Erythroblast (primary cell): ENCODE results near the gene PTGR3.
"Not testable (repeated sequence)": the region's sequence is repeated elsewhere in the genome, so short reads cannot be mapped to it uniquely, and the experiment has no call there.

ENCODE experiments used
- DNase-seq, 2 experiments: peaks; one replicate each; lab custom pipeline; 2025; lab: John Stamatoyannopoulos, UW
- GATA1 ChIP-seq: IDR thresholded peaks from 2 replicates; pipeline ENCODE4 v1.6.1; 2011; ENCODE audit warnings: low read depth, mild to moderate bottlenecking, control low read depth, low read length, moderate library complexity
- POLR2A ChIP-seq: IDR thresholded peaks from 2 replicates; pipeline ENCODE4 v1.6.1; 2011; ENCODE audit warnings: mild to moderate bottlenecking, low read length

PTGR3 gene

DNA sequence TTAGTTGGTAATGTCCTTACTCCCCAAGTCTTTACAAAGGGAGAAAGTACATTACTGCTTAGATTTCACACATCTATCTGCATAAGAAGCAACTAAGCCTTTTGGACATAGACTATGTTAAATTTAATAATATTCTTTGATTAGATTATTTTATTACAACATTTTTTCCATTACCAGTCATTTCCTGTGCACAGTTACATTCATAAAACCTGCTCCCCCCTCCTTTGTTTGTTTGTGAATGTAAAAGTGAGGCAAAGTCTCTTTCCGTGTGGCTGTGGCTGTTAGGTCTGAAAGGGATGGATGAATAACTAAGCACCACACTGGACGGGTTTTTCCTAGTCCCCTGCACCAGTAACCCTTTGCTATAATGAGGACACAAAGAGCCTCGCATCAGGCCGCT is 9.6 kb downstream of the PTGR3 start:
- TF ChIP-seq POLR2A: no peak
- TF ChIP-seq GATA1: no peak

DNA sequence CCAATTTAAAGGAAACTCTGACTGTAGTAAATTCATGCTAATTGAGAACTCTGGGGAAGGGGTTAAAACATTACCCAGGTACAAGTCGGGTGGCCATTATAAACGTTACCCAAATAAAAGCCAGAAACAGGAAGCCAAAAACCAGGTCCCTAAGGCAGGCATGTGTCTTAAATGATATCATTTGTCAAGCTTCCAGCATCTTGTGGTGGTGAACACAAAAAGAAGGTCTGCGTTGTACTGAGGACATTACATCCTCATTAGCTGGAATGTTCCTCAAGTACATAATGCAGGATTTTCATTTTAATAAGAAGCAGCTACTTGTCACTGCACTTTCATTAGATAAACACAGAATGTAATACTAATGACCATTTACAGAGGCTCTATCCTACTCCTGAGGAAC is 10.9 kb downstream of the PTGR3 start:
- no peak for TF ChIP-seq GATA1
- TF ChIP-seq POLR2A: no peak
- DNase-seq: no peak

More for the DNA sequence above, 9.6 kb downstream of the PTGR3 start:
- no peak for DNase-seq

DNA sequence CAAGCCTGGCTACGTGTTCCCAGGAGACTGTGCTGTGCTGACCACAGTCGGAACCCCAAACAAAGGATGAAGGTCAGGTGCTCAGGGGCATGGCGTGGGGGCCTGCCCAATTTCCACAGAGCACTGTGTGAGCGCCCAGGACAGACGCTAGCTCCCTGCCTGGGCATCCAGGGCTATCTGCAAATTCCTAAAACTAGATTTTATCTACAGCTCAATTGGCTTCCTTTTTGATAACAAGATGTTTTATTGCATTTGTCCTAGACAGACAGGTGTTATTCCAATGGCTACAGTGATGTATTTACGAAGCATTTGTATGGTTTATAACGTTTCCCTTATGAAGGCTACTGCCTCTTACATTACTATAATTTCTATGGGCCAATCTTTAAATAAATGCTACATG is 16.0 kb downstream of the PTGR3 start:
- TF ChIP-seq POLR2A (no peak), GATA1 (no peak)
- no peak for DNase-seq

DNA sequence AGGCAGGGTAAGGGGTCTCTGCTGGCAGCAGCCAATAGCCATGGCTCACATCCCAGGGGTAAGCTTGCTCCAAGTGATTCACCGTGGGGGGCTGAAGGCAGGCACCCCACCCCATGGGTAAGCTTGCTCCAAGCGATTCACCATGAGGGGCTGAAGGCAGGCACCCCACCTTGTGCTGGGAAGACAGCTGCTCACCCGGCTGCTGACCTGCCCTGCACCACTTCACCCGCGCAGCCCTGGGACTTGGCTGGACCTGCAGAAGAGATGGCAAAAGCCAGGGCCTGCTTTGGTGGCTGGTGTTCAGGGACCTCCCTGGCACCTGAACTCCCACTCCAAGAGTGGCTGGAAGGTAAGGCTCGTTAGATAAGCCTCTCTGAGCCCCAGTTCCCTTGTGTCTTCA is 19.2 kb downstream of the PTGR3 start:
- no peak for DNase-seq
- no peak for TF ChIP-seq POLR2A
- no peak for TF ChIP-seq GATA1

DNA sequence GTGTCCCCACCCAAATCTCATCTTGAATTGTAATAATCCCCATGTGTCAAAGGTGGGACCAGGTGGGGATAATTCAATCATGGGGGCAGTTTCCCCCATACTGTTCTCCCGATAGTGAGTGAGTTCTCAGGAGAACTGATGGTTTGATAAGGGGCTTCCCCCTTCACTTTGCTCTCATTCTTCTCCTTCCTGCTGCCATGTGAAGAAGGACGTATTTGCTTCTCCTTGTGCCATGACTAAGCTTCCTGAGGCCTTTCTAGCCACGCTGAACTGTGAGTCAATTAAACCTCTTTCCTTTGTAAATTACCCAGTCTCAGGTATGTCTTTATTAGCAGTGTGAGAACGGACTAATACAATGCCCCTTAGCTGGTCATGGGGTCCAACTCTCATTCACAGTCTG is 21.2 kb downstream of the PTGR3 start:
- DNase-seq: not testable (repeated sequence)

DNA sequence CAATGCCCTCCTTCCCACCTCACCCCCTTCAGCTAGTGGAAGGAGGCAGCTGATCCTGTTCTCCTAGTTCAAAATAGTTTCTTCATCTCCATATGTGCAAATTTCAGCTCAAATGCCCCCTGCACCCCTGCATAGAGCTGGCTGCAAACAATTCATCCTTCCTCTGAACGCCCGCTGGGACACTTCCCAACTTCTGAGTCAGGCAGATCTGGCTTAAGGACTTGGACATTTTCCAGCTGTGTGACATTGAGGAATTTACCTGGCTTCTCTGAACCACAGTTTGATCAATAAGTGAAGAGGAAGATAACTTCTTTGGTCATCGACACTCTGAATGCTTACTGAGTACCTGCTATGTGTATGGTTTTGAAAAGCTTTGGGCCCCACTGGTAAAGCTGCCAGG is 23.5 kb downstream of the PTGR3 start:
- no peak for TF ChIP-seq GATA1
- no peak for TF ChIP-seq POLR2A
- no peak for DNase-seq

DNA sequence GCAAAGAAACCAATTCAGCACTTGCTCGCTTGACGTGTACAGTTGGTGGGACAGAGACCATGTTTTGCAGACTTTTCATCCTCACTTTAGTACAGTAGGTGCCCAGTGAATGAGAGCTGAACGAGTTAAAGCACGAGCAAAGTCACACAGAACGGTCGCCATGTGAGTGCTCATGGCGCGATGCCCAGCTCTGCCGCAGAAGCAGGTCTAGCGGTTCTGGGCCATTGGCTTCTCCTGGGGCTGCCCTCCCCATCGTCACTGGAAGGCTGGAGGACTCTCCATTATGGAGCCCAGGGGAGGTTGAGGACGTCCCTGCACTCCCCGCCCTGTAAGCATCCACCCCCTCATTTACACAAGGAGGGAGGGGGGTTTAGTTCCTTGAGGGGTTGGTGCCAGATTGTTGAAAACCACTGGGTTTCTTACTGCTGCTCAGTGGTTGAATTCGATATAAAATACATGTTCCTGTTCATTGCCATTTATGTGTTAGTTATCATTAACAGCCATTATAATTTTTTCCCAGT is 24.9 kb downstream of the PTGR3 start:
- TF ChIP-seq GATA1 (no peak), POLR2A (no peak)
- DNase-seq: no peak

DNA sequence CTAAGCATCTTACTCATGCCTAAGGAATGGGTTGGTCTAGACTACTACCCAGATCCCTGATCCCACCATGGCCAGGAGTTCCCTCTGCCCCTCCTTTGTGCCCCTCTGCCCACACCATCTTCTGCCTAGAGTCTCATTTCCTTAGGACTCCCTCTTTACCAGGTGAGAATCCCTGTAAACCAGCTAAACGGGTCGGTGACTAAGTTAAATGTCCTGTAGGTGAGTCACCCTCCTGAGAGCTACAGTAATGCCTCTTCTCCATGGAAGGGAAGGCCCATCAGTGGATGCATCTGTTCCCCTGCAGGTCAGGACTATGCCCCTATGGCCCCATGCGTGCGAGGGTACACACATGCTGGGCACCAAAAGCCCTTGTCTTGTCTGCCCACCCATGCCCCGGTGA is 25.4 kb downstream of the PTGR3 start:
- TF ChIP-seq GATA1 (no peak), POLR2A (no peak)
- no peak for DNase-seq

DNA sequence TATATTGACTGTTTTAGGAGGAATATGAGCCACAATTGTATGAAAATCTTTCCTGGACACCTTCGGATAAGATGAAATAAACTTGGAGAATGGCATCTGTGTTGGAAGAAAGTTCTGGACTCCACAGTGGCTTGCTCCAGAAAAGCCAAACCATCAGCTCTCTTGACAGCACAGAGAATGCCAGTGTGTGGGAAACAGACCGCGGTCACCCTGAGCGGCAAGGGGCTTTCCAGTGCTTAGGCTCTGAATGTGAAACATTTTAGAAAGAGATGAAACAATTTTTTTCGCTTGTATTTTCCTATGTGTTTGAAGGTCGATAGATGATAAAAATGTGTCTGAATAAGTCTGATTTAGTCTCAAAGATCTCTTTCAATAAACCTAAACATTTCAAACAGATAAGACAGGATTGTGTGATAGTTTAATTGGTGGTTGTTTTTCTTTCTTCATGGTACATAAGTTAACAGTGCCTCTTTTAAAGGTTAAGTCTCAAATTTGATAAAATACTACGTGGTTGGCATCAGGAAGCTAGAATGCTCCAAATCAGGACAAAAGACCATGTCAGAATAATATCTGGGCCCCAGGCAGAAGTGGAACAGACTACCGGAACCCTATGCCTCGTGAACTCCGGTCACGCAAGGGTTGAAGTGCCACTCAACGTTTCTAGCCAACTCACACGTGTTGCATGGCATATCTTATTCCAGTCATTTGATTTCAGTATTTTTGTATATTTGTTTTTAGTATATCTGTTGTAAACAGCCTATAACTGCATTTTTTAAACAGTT is 28.9 kb downstream of the PTGR3 start:
- TF ChIP-seq POLR2A (no peak), GATA1 (no peak)
- DNase-seq: no peak

DNA sequence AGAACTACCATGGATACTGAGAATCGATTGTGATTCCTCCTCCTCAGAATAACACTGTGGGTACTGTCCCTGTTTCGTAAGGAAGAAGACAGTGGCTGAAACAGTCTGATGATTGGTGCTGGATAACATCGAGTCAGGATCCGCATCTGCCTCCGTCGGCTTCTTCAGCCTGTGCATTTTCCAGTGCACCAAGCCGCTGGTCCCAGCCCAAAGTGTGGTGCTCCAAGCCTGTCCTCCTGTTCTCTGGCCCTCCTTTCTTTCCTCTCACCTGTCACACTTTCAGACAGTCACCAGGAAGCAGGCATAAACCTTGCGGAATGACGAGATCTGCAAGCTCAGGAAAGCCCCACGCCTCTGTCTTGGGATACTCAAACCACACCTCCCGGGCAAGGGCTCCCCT is 30.6 kb downstream of the PTGR3 start:
- TF ChIP-seq POLR2A: no peak
- no peak for TF ChIP-seq GATA1
- no peak for DNase-seq

DNA sequence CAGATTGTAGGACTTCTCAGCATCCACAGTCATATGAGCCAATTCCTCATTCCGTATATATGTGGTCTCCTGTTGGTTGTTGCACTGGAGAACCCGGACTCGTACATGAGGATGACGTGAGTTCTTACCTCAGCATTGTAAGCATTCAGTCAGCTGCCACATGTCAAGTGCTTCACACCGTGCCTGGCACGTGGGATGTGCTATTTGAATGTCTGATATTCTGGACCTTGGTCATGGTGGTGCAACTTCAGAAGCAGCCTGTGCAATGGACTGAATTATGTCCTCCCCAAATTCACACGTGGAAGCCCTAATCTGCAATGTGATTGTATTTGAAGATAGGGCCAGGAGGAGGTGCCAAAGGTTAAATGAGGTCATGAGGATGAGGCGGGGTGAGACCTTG is 32.1 kb downstream of the PTGR3 start:
- TF ChIP-seq GATA1 (no peak), POLR2A (no peak)
- DNase-seq: no peak

DNA sequence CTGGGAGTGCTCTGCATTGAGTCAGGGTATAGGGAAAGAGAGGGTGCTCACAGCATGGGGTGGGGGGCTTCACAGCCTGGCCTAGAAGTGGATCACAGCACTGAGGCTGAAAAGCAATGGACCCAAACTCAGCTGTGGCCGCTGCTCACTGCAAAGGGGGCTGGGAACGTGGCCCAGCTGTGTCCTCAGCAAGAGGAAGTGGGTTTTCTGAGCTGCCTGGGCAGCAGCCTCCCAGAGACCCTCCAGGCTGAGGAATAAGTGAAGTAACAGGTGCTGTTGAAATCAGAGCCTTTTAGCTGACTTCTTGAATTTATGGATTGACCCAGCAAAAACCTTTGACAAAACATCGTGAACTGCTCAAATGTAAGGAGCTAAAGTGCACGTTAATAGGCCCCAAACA is 35.2 kb downstream of the PTGR3 start:
- TF ChIP-seq GATA1 (no peak), POLR2A (no peak)
- no peak for DNase-seq

DNA sequence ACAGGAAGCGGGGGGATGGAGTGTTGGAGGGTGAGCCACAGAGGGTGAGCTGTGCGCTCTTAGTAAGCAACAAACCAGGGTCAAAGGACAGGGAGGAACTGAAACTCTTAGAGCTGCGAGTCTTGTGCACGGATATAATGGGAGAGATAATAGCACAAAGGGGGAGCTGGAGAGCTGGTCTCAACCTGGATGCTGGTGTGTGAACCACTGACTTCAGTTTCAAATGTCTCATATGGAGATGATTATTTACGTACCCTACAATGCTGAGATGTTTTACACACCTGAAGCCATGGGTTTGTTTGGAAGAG is 35.9 kb downstream of the PTGR3 start:
- TF ChIP-seq POLR2A (no peak), GATA1 (no peak)
- no peak for DNase-seq

DNA sequence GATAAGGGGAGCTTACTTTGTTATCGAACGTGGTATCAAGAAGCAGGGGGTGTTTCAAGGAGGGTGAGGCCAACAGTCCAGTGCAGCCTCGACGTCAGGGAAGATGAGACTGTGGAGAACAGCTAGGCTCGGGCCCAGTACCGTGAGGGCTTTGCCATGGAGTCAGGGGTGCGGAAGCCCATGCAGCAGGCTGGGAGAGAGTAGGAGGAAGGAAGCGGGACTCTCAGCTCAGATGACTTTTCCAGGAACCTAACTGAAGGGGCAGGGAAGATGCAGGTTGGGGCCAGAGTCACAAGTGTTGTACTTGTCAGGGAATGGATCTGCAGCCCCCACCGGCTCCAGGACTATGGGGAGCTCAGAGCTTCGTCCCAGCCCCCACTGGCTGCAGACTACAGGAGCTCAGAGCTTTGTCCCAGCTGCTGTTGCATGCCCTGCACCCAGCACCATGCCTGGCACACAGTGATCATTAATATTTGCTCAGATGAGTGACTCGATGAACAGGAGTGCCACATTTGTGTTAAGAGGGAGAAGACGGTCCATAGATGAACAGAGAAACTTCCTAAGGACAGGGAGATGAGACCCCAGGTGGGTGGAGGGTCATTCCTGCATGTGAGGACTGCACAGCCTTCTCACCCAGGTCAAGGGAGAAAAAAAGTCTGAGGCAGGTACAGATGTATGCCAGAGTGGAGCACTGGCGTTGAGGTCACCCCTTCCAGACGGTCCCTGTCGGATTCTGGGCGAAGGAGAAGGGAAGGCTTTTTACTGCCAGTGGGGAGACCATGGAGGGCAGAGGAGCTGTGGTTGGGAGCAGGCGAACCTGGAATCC is 36.4 kb downstream of the PTGR3 start:
- no peak for TF ChIP-seq GATA1

DNA sequence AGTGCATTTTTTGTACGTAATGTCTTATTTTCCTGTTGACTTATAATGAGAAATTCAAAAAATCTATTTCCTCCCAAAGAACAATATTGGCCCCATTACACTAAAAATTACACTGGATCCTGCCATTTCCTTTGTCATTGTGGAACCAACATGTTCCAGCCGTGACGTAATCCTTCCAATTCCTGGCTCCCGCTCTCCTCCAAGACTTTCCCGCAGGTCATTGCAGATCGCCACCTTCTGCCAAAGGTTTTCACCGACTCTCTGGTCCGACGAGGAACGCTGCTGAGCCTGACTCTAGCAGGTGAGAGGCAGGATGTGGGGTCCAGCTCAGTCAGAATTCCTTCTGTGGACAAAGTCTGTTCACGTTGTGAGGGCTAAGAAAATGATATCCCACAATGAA is 38.0 kb downstream of the PTGR3 start:
- DNase-seq: no peak

More for the DNA sequence above, 36.4 kb downstream of the PTGR3 start:
- DNase-seq: no peak

More for the DNA sequence above, 38.0 kb downstream of the PTGR3 start:
- TF ChIP-seq GATA1: no peak
- TF ChIP-seq POLR2A: no peak
